HepG2 (cell line): ENCODE data around the gene DAB2IP. TPM values are rescaled to one million over a fixed set of nuclear protein-coding genes. Genes with fewer than 3 reads are reported as not detected.

Source experiments
- ARHGAP35 ChIP-seq: sonication (generic); formaldehyde crosslinking; IDR thresholded peaks from 2 replicates; pipeline ENCODE4 v1.9.0; 2022; ENCODE audit warnings: mild to moderate bottlenecking, inconsistent platforms, moderate library complexity, missing genetic modification reagents, borderline replicate concordance
- FOXK1 ChIP-seq: sonication (generic); formaldehyde crosslinking; IDR thresholded peaks from 2 replicates; pipeline ENCODE4 v1.4.0; 2020; ENCODE audit warnings: low read depth, missing genetic modification reagents, borderline replicate concordance
- HNRNPH1 ChIP-seq: fragments of 200-400 bp; formaldehyde crosslinking; optimal IDR thresholded peaks from 2 replicates; pipeline ENCODE3; 2017; ENCODE audit warnings: mild to moderate bottlenecking, low read depth, low read length
- HOXA5 ChIP-seq: sonication (generic); formaldehyde crosslinking; IDR thresholded peaks from 2 replicates; pipeline ENCODE4 v1.4.0; 2020; ENCODE audit warnings: missing genetic modification reagents
- JUND ChIP-seq: sonication (generic); formaldehyde crosslinking; IDR thresholded peaks from 2 replicates; pipeline ENCODE4 v1.8.0; 2022; ENCODE audit warnings: mild to moderate bottlenecking, missing genetic modification reagents
- MLLT10 ChIP-seq: sonication (generic); formaldehyde crosslinking; IDR thresholded peaks from 2 replicates; pipeline ENCODE4 v1.4.0; 2020; ENCODE audit warnings: missing genetic modification reagents
- NFE2 ChIP-seq: sonication (generic); formaldehyde crosslinking; IDR thresholded peaks from 2 replicates; pipeline ENCODE4 v1.4.0; 2020; ENCODE audit warnings: missing genetic modification reagents
- SMAD9 ChIP-seq: sonication (generic); formaldehyde crosslinking; IDR thresholded peaks from 2 replicates; pipeline ENCODE4 v1.5.1; 2020; ENCODE audit warnings: mild to moderate bottlenecking, missing genetic modification reagents
- SNAPC4 ChIP-seq: sonication (generic); formaldehyde crosslinking; IDR thresholded peaks from 2 replicates; pipeline ENCODE4 v1.4.0; 2020; ENCODE audit warnings: mild to moderate bottlenecking, missing genetic modification reagents
- SP1 ChIP-seq, 2 experiments: fragments of 450-650 bp in 1 of 2; sonication (generic) in 1 of 2; formaldehyde crosslinking in 1 of 2; IDR thresholded peaks; 2 replicates each; pipeline versions ENCODE4 v1.4.0 to v1.6.1; 2016 to 2020; ENCODE audit warnings: missing genetic modification reagents in 1 of 2
- SP140L ChIP-seq: sonication (generic); formaldehyde crosslinking; IDR thresholded peaks from 2 replicates; pipeline ENCODE4 v1.4.0; 2020; ENCODE audit warnings: missing genetic modification reagents, borderline replicate concordance
- SSRP1 ChIP-seq: IDR thresholded peaks from 2 replicates; pipeline ENCODE4 v1.6.1; 2016; ENCODE audit warnings: control low read depth
- TCF7L2 ChIP-seq: IDR thresholded peaks from 2 replicates; pipeline ENCODE4 v1.6.1; 2011; ENCODE audit warnings: mild to moderate bottlenecking, low read depth, low read length, moderate library complexity
- ZMYM2 ChIP-seq: sonication (generic); formaldehyde crosslinking; IDR thresholded peaks from 2 replicates; pipeline ENCODE4 v1.8.0; 2022; ENCODE audit warnings: mild to moderate bottlenecking, missing genetic modification reagents
- ZNF256 ChIP-seq: sonication (generic); formaldehyde crosslinking; conservative IDR thresholded peaks from 2 replicates; pipeline ENCODE4 v1.4.0; 2020; ENCODE audit warnings: missing genetic modification reagents
- ZNF382 ChIP-seq: sonication (generic); formaldehyde crosslinking; IDR thresholded peaks from 2 replicates; pipeline ENCODE4 v1.5.0; 2020; ENCODE audit warnings: missing genetic modification reagents, mild to moderate bottlenecking, borderline replicate concordance
- ZNF724P ChIP-seq: sonication (generic); formaldehyde crosslinking; IDR thresholded peaks from 2 replicates; pipeline ENCODE4 v1.8.0; 2022; ENCODE audit warnings: missing genetic modification reagents, borderline replicate concordance
- ZSCAN22 ChIP-seq: sonication (generic); formaldehyde crosslinking; IDR thresholded peaks from 2 replicates; pipeline ENCODE4 v1.4.0; 2020; ENCODE audit warnings: mild to moderate bottlenecking, missing genetic modification reagents
- polyA plus RNA-seq, 8 experiments: library from polyadenylated mRNA; depleted of rRNA in 3 of 8; stranded (reverse) in 7 of 8; unstranded in 1 of 8; fragments of >200 nt; fragmentation: Illumina TruSeq in 4 of 8; extraction: Trizol in 4 of 8; gene quantifications; 2 replicates each; pipeline versions ENCODE4 v1.2.1 to v1.2.3, GENCODE V29; 2011 to 2016; ENCODE audit warnings: low read depth in 4 of 8, missing spikeins in 1 of 8, mixed read lengths in 1 of 8; ENCODE audit not compliant: insufficient read depth in 1 of 8
- total RNA-seq, 5 experiments: library from RNA; depleted of rRNA; stranded (reverse); fragments of >200 nt; fragmentation: Illumina TruSeq; extraction: Trizol; gene quantifications; 2 replicates each; pipeline ENCODE4 v1.2.3, GENCODE V29; 2016; ENCODE audit warnings: low read depth in 1 of 5
- TF ChIP-seq, protein P1 (sequence below): sonication (generic); formaldehyde crosslinking; IDR thresholded peaks from 2 replicates; pipeline ENCODE4 v1.5.1; 2020; ENCODE audit warnings: missing genetic modification reagents, mild to moderate bottlenecking, borderline replicate concordance
- TF ChIP-seq, protein P2 (sequence below): sonication (generic); formaldehyde crosslinking; IDR thresholded peaks from 2 replicates; pipeline ENCODE4 v1.4.0; 2020; ENCODE audit warnings: missing genetic modification reagents, mild to moderate bottlenecking, borderline replicate concordance

DAB2IP gene
- total and polyA plus RNA-seq, 2 of the 13 experiments (the other 11 are each of a cell fraction or from before 2014, with no cell fraction given), result 25.3 to 37.9 TPM

GRCh38 chr9:121609822-121610637, 41.4 kb upstream of the DAB2IP start (continued):
- TF ChIP-seq SNAPC4 (CRISPR knock-in tag) (no peak), SSRP1 (no peak), ZMYM2 (CRISPR knock-in tag) (no peak), SP1 (IDR thresholded peaks at IDR 0.05) (no peak), SP1 (CRISPR knock-in tag; IDR thresholded peaks at IDR 0.05) (no peak), ZNF724P (no peak; the same call in 1 of the 2 replicates), MLLT10 (no peak), SMAD9 (CRISPR knock-in tag) (no peak), HNRNPH1 (no peak), ZSCAN22 (CRISPR knock-in tag) (no peak), ZNF256 (CRISPR knock-in tag) (no peak), TCF7L2 (no peak), FOXK1 (CRISPR knock-in tag) (no peak), HOXA5 (no peak), NFE2 (no peak), ARHGAP35 (CRISPR knock-in tag) (no peak), SP140L (CRISPR knock-in tag) (no peak), JUND (CRISPR knock-in tag) (no peak), ZNF382 (CRISPR knock-in tag) (no peak)
- TF ChIP-seq, protein P1, sequence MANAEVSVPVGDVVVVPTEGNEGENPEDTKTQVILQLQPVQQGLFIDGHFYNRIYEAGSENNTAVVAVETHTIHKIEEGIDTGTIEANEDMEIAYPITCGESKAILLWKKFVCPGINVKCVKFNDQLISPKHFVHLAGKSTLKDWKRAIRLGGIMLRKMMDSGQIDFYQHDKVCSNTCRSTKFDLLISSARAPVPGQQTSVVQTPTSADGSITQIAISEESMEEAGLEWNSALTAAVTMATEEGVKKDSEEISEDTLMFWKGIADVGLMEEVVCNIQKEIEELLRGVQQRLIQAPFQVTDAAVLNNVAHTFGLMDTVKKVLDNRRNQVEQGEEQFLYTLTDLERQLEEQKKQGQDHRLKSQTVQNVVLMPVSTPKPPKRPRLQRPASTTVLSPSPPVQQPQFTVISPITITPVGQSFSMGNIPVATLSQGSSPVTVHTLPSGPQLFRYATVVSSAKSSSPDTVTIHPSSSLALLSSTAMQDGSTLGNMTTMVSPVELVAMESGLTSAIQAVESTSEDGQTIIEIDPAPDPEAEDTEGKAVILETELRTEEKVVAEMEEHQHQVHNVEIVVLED, result no peak
- TF ChIP-seq, protein P2, sequence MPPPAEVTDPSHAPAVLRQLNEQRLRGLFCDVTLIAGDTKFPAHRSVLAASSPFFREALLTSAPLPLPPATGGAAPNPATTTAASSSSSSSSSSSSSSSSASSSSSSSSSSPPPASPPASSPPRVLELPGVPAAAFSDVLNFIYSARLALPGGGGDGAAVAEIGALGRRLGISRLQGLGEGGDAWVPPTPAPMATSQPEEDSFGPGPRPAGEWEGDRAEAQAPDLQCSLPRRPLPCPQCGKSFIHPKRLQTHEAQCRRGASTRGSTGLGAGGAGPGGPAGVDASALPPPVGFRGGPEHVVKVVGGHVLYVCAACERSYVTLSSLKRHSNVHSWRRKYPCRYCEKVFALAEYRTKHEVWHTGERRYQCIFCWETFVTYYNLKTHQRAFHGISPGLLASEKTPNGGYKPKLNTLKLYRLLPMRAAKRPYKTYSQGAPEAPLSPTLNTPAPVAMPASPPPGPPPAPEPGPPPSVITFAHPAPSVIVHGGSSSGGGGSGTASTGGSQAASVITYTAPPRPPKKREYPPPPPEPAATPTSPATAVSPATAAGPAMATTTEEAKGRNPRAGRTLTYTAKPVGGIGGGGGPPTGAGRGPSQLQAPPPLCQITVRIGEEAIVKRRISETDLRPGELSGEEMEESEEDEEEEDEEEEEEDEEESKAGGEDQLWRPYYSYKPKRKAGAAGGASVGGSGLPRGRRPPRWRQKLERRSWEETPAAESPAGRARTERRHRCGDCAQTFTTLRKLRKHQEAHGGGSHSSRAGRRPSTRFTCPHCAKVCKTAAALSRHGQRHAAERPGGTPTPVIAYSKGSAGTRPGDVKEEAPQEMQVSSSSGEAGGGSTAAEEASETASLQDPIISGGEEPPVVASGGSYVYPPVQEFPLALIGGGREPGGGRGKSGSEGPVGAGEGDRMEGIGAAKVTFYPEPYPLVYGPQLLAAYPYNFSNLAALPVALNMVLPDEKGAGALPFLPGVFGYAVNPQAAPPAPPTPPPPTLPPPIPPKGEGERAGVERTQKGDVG (CRISPR knock-in tag), result no peak
